ENCODE results near the gene ARNT2.

The ARNT2 gene

DNA sequence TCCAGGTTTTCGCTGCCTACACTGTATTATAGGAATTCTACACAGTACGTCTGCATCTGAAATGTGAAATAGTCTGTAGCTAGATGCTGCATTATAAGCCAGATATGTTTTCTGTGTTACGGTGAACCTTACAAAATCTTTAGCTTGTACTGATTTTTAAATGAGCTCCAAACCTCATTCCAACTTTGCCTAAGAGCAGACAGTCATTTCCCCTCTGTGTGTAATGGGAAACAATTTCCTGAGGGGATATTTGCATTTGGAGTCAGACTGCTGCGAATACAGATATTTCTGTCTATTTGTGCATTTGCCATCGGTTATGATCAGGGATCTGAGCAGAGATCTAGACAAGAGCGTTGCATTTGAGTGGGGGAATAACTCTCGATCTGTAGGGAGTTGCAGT is 37.5 kb downstream of the ARNT2 start:
- no peak for DNase-seq
- H3K4me3 ChIP-seq (ENCODE audit: low read depth, low read length): no peak overlapping the region
- H3K36me3 ChIP-seq (replicated peaks): no peaks in the 10 kb centered on the region
- no peaks in the 10 kb centered on the region for H3K27me3 ChIP-seq (replicated peaks)
- in situ Hi-C loops (cut with HindIII; ENCODE audit: low pct_ligation_motif_present, low sequenced_read_pairs): no loop called here
- TF ChIP-seq, protein P1, sequence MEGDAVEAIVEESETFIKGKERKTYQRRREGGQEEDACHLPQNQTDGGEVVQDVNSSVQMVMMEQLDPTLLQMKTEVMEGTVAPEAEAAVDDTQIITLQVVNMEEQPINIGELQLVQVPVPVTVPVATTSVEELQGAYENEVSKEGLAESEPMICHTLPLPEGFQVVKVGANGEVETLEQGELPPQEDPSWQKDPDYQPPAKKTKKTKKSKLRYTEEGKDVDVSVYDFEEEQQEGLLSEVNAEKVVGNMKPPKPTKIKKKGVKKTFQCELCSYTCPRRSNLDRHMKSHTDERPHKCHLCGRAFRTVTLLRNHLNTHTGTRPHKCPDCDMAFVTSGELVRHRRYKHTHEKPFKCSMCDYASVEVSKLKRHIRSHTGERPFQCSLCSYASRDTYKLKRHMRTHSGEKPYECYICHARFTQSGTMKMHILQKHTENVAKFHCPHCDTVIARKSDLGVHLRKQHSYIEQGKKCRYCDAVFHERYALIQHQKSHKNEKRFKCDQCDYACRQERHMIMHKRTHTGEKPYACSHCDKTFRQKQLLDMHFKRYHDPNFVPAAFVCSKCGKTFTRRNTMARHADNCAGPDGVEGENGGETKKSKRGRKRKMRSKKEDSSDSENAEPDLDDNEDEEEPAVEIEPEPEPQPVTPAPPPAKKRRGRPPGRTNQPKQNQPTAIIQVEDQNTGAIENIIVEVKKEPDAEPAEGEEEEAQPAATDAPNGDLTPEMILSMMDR (IDR thresholded peaks at IDR 0.05; ENCODE audit: low read depth, low read length, missing control alignments): no peak
- H3K27ac ChIP-seq: no peak overlapping the region

DNA sequence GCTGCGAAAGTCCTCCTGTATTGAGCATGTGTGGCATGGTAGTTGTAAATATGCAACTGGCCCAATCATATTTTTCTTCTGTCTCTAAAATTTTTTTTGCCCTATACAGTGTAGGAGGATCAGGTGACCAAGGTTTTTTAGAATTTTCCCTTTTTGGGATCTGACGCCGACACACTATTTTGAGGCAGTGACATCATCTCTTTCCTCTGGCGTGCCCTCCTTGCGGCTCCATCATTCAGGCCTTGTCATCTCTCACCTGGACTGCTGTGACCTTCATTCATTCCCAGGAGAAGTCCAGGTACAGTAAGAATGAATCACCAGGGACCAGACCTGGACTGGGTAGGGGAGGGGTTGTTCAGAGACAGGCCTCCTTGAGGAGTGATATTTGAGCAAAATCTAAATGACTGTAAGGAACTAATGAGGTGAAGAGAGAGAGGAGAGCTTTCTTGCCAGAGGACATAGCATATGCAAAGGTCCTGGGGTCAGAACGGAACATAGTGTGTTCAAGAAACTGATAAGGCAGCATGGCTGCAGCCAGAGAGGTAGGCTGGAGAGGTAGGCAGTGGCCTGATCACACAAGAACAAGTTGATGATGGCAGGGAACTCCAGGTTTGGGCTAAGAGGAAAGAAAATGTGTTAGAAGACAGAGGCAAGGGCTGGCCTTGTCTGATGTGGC is 38.7 kb downstream of the ARNT2 start:
- no peak for DNase-seq
- TF ChIP-seq, protein P1 (IDR thresholded peaks at IDR 0.05; ENCODE audit: low read depth, low read length, missing control alignments): no peak
- Histone ChIP-seq H3K27ac (no peak overlapping the region), H3K27me3 (replicated peaks) (no peaks in the 10 kb centered on the region), H3K4me3 (ENCODE audit: low read depth, low read length) (no peak overlapping the region), H3K36me3 (replicated peaks) (no peaks in the 10 kb centered on the region)
- in situ Hi-C loops (cut with HindIII; ENCODE audit: low pct_ligation_motif_present, low sequenced_read_pairs): no loop called here

DNA sequence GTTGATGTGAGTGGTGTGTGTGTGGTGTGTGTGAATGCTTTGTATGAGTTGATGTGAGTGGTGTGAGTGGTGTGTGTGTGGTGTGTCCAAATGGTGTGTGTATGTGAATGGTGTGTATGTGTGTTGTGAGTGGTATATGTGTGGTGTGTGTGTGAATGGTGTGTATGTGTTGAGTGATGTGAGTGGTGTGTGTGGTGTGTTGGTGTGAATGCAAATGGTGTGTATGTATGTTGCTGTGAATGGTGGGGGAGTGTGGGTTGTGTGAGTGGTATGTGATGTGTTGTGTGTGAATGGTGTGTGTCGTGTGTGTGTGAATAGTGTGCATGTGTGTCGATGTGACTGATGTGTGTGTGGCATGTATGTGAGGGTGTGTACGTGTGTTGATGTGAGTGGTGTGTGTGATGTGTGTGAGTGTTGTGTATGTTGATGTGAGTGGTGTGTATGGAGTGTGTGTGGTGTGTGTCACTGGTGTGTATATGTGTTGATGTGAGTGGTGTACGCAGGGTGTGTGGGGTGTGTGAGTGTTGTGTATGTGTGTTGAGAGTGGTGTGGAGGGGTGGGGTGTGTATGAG is 40.6 kb downstream of the ARNT2 start:
- TF ChIP-seq, protein P1 (IDR thresholded peaks at IDR 0.05; ENCODE audit: low read depth, low read length, missing control alignments): no peak
- H3K4me3 ChIP-seq (ENCODE audit: low read depth, low read length): no peak overlapping the region
- no peak overlapping the region for H3K27ac ChIP-seq
- in situ Hi-C loops (cut with HindIII; ENCODE audit: low pct_ligation_motif_present, low sequenced_read_pairs): no loop called here
- no peaks in the 10 kb centered on the region for H3K27me3 ChIP-seq (replicated peaks)
- no peak for DNase-seq
- H3K36me3 ChIP-seq (replicated peaks): no peaks in the 10 kb centered on the region

DNA sequence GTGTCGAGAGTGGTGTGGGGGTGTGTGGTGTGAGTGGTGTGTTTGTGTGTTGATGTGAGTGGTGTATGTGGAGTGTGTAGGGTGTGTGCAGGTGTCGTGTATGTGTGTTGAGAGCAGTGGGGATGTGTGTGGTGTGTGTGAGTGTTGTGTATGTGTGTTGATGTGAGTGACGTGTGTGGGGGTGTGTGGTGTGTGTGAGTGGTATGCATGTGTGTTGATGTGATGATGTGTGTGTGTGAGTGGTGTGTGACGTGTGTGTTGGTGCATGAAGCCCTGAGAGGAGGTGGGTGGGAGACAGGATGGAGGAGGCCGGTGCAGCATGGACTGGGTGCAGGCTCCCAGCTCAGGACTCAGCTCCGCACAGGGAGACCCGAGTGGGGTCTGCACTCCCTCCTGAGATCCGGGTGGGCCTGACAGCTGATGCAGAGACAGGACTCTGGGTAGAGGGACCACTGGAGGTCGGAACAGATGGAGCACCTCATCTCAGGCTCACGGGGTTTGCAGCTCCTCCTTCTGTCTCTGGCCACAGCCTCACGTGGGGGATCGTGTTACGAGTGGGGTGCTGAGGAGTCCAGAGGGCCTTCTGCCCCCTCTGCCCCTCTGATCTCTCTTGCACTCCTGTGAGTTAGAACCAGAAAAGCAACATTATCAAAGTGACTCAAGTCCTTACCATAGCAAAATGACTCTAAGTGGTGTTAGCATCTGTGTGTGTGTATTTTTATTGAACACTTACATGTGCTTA is 41.3 kb downstream of the ARNT2 start:
- DNase-seq: no peak
- TF ChIP-seq, protein P1 (IDR thresholded peaks at IDR 0.05; ENCODE audit: low read depth, low read length, missing control alignments): no peak
- in situ Hi-C loops (cut with HindIII; ENCODE audit: low pct_ligation_motif_present, low sequenced_read_pairs): no loop called here
- Histone ChIP-seq H3K27ac (no peak overlapping the region), H3K4me3 (ENCODE audit: low read depth, low read length) (no peak overlapping the region), H3K36me3 (replicated peaks) (no peaks in the 10 kb centered on the region), H3K27me3 (replicated peaks) (no peaks in the 10 kb centered on the region)

DNA sequence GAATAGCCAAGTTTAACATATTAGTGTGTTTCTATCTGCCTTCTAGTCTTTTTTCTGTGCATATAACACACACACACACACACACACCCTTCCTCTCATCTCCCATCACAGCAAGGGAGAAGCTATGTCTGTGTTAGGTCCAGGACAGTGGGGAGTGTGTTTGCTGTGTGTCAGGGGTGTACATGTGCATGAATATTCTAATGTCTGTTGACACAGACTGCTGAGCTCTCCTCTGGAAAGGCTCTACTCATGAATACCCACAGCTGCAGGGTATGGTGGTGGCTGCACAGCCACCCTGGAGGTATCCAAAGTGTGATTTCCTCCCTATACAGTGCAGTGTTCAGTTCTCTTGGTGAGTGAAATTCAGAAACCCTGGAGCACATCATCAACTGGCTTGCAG is 42.9 kb downstream of the ARNT2 start:
- H3K27me3 ChIP-seq (replicated peaks): no peaks in the 10 kb centered on the region
- no peak for DNase-seq
- no peak overlapping the region for H3K4me3 ChIP-seq (ENCODE audit: low read depth, low read length)
- TF ChIP-seq, protein P1 (IDR thresholded peaks at IDR 0.05; ENCODE audit: low read depth, low read length, missing control alignments): no peak
- in situ Hi-C loops (cut with HindIII; ENCODE audit: low pct_ligation_motif_present, low sequenced_read_pairs): no loop called here
- H3K27ac ChIP-seq: no peak overlapping the region
- no peaks in the 10 kb centered on the region for H3K36me3 ChIP-seq (replicated peaks)
